ENCODE data around the gene GCNT3. TPM values are rescaled to one million over a fixed set of nuclear protein-coding genes. Genes with fewer than 3 reads are reported as not detected.

The GCNT3 gene
- total and polyA plus RNA-seq, 2 of the 8 experiments (the other 6 are each of a cell fraction or from before 2014, with no cell fraction given), result not detected

- ChIA-PET CTCF (ENCODE audit: partially characterized antibody) (interaction anchor here (0.8 to 1.6 kb wide), 3 partner anchors 59 to 170 kb away, joined by 3 to 5 read pairs (median 3); no protein-coding TSS in a partner anchor), POLR2A (ENCODE audit: partially characterized antibody) (interaction anchor here (0.6 kb wide), 2 partner anchors 16 to 48 kb away, joined by 3 read pairs; no protein-coding TSS in a partner anchor)
- Histone ChIP-seq H3K27me3 (replicated peaks in 1 of 4; ENCODE audit: control insufficient read depth in 3 of 4, extremely low read depth in 1 of 4, insufficient read depth in 3 of 4, low read length in 3 of 4) (no peaks in the 10 kb centered on the region), H4K20me1 (replicated peaks in 1 of 2; ENCODE audit: control insufficient read depth in 1 of 2, insufficient read depth in 2 of 2, low read length in 2 of 2) (no peaks in the 10 kb centered on the region), H3K56ac (replicated peaks; ENCODE audit: insufficient read length, low read depth, low read length) (no peak overlapping the region), H3K18ac (ENCODE audit: extremely low read depth, low read length) (no peak overlapping the region), H4K5ac (ENCODE audit: insufficient read length, low read depth, low read length) (no peak overlapping the region), H2BK120ac (replicated peaks; ENCODE audit: low read depth, low read length) (no peak overlapping the region), H4K8ac (ENCODE audit: extremely low read depth, insufficient read depth, low read length) (no peak overlapping the region), H3K4ac (replicated peaks; ENCODE audit: insufficient read length, low read depth, low read length) (no peak overlapping the region), H2AK5ac (ENCODE audit: low read depth, low read length) (no peak overlapping the region), H3K9me3 (ENCODE audit: insufficient read depth in 2 of 2, low read depth in 1 of 2, low read length in 1 of 2) (no peaks in the 10 kb centered on the region), H3K36me3 (ENCODE audit: control insufficient read depth in 2 of 4, insufficient read depth in 4 of 4, low read length in 3 of 4) (no peaks in the 10 kb centered on the region), H3K4me1 (replicated peaks in 1 of 4; ENCODE audit: control insufficient read depth in 3 of 4, insufficient read depth in 4 of 4, low read length in 3 of 4) (no peaks in the 10 kb centered on the region), H3K79me1 (ENCODE audit: low read depth, low read length) (no peaks in the 10 kb centered on the region), H2AFZ (ENCODE audit: low read length) (no peak overlapping the region), H4K91ac (replicated peaks; ENCODE audit: insufficient read length, low read length) (no peak overlapping the region), H2BK15ac (ENCODE audit: low read length) (no peak overlapping the region), H3K23me2 (ENCODE audit: low read depth, low read length) (no peaks in the 10 kb centered on the region), H2BK5ac (ENCODE audit: low read depth, low read length) (no peak overlapping the region), H3K9ac (replicated peaks in 1 of 4; ENCODE audit: extremely low read depth in 1 of 4, low read depth in 3 of 4, low read length in 3 of 4) (no peak overlapping the region), H2BK20ac (ENCODE audit: low read length) (no peak overlapping the region), H3K23ac (ENCODE audit: insufficient read length) (no peak overlapping the region), H3K4me3 (ENCODE audit: extremely low read depth in 1 of 4, insufficient read depth in 2 of 4, low read depth in 3 of 4, low read length in 4 of 4) (no peak overlapping the region), H3K4me2 (ENCODE audit: insufficient read depth in 1 of 2, low read depth in 2 of 2, low read length in 2 of 2) (no peak overlapping the region), H2BK12ac (ENCODE audit: low read depth, low read length) (no peak overlapping the region), H3K14ac (ENCODE audit: insufficient read length) (no peak overlapping the region), H3K27ac (ENCODE audit: low read depth, low read length) (no peak overlapping the region), H3K79me2 (ENCODE audit: control insufficient read depth in 1 of 2, insufficient read depth in 2 of 2, low read length in 2 of 2) (no peaks in the 10 kb centered on the region)
- FAIRE-seq (no peak), DNase-seq (ENCODE audit: low read depth in 1 of 2, low spot score in 2 of 2) (no peak)
- WGBS, 2 experiments (ENCODE audit: extremely low coverage in 1 of 2, insufficient coverage in 1 of 2, insufficient read length in 1 of 2, insufficient replicate concordance in 2 of 2, low coverage in 1 of 2, low lambda C conversion rate in 2 of 2, missing lambda C conversion rate in 1 of 2), result 90% methylated on average over 2 of the region's 2 CpGs; no CpG with 5 or more reads in 1 of the 2 experiments
- no peak for TF ChIP-seq RNF2 (IDR thresholded peaks at IDR 0.05; ENCODE audit: borderline replicate concordance, low read depth, low read length, missing control alignments, poor library complexity, severe bottlenecking)
- no peak for TF ChIP-seq CHD1 (IDR thresholded peaks at IDR 0.05; ENCODE audit: low read depth, low read length)
- no peak for TF ChIP-seq KDM5A (IDR thresholded peaks at IDR 0.05; ENCODE audit: low read length)
- TF ChIP-seq CTCF (IDR thresholded peaks at IDR 0.05; ENCODE audit: control extremely low read depth in 1 of 3, insufficient read depth in 1 of 3, low read depth in 1 of 3, low read length in 3 of 3), result no peak
- TF ChIP-seq E2F6 (IDR thresholded peaks at IDR 0.05), result no peak
- no peak for TF ChIP-seq FOSL1 (IDR thresholded peaks at IDR 0.05; ENCODE audit: insufficient read depth, low read depth, low read length)
- no peak for TF ChIP-seq CBX5 (IDR thresholded peaks at IDR 0.05; ENCODE audit: low read depth, low read length)
- no peak for TF ChIP-seq TAF7 (optimal IDR thresholded peaks at IDR 0.05; ENCODE audit: borderline replicate concordance, low read depth, low read length)
- TF ChIP-seq KDM1A (IDR thresholded peaks at IDR 0.05; ENCODE audit: borderline replicate concordance, low read length), result no peak
- no peak for TF ChIP-seq SIN3A (conservative IDR thresholded peaks at IDR 0.05 in 1 of 2, IDR thresholded peaks at IDR 0.05 in 1 of 2; ENCODE audit: low read depth in 1 of 2, low read length in 2 of 2)
Observed at GRCh38 chr15:59591356-59591755, 20.2 kb upstream of the GCNT3 start.
